AG09319 (cell line): ENCODE measurements around the gene CAB39L.
A peak's percentile ranks its signal among the peaks of the same experiment; 100 is the strongest.

Experiments
- DNase-seq: peaks from one replicate; pipeline ENCODE4 v3.0.0-alpha.2; 2010; ENCODE audit warnings: low read depth; ENCODE audit errors: extremely low read depth
- CTCF ChIP-seq: IDR thresholded peaks from 2 replicates; pipeline ENCODE4 v1.5.1; 2011; ENCODE audit warnings: low read depth, mild to moderate bottlenecking, inconsistent platforms, low read length, moderate library complexity

CAB39L gene

GRCh38 chr13:49403996-49404702, 39.7 kb downstream of the CAB39L start:
- DNase-seq: no peak
- no peak for TF ChIP-seq CTCF

- TF ChIP-seq CTCF: no peak
- peak; percentile 14 for DNase-seq
Observed at GRCh38 chr13:49400755-49401659, 42.9 kb downstream of the CAB39L start.

- no peak for TF ChIP-seq CTCF
Observed at GRCh38 chr13:49399801-49400472, 43.9 kb downstream of the CAB39L start.

GRCh38 chr13:49395878-49396380, 47.9 kb downstream of the CAB39L start:
- DNase-seq: no peak
- TF ChIP-seq CTCF: no peak

More at GRCh38 chr13:49399801-49400472, 43.9 kb downstream of the CAB39L start:
- no peak for DNase-seq

GRCh38 chr13:49395451-49395865, 48.4 kb downstream of the CAB39L start:
- DNase-seq: no peak
- no peak for TF ChIP-seq CTCF

GRCh38 chr13:49388091-49388635, 55.7 kb downstream of the CAB39L start:
- no peak for TF ChIP-seq CTCF
- DNase-seq: no peak
